Measurements from ENCODE around the gene P2RX6. TPM values are rescaled to one million over a fixed set of nuclear protein-coding genes. Genes with fewer than 3 reads are reported as not detected.

P2RX6 gene
- total and polyA plus RNA-seq, 4 donors, result 1.6 to 8.4 (median 3.5) TPM

GRCh38 chr22:20972933-20973577 is 41.9 kb upstream of the P2RX6 start:
- H3K4me1 ChIP-seq (ENCODE audit: control insufficient read depth, insufficient read depth, low read length), result peaks cover 21% of the 10 kb centered on the region
- no peaks in the 10 kb centered on the region for H3K9me3 ChIP-seq (ENCODE audit: control insufficient read depth, insufficient read depth, low read length)
- H3K27me3 ChIP-seq (ENCODE audit: control insufficient read depth, insufficient read depth, low read length), result no peaks in the 10 kb centered on the region
- DNase-seq (ENCODE audit: low read depth in 4 of 6, low spot score in 6 of 6), result no peak
- no peak overlapping the region for H3K27ac ChIP-seq (ENCODE audit: low read depth, low read length)
- 77% methylated on average over 14 of the region's 21 CpGs for WGBS (ENCODE audit: insufficient coverage)
- peaks cover 21% of the 10 kb centered on the region for H3K36me3 ChIP-seq (ENCODE audit: control insufficient read depth, insufficient read depth, low read length)
- no peak overlapping the region for H3K4me3 ChIP-seq (ENCODE audit: low read depth, low read length)

DNA sequence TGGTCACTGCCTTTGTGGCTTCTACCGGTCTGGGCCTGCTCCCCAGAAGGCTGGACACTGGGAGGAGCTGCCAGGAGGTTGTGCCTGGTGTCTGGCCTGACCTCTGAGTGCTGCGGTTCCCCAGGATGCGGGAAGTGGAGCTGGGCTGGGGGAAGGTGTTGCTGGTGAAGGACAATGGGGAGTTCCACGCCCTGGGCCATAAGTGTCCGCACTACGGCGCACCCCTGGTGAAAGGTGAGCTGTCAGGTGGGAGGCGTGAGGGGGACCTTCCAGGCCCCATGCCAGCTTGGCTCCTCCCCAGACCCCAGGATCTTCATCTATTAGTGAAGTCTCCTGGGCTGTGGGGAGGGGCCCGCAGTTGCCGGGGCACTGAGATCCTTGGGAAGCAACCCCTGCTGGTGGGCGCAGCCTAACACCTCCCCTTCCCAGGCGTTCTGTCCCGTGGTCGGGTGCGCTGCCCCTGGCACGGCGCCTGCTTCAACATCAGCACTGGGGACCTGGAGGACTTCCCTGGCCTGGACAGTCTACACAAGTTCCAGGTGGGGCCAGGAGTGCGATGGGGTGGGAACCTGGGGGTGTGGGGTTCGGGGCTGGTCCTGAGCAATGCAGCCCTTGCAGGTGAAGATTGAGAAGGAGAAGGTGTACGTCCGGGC is 41.2 kb upstream of the P2RX6 start:
- Histone ChIP-seq H3K4me3 (ENCODE audit: low read depth, low read length) (no peak overlapping the region), H3K4me1 (ENCODE audit: control insufficient read depth, insufficient read depth, low read length) (peaks cover 14% of the 10 kb centered on the region), H3K36me3 (ENCODE audit: control insufficient read depth, insufficient read depth, low read length) (peaks cover 19% of the 10 kb centered on the region), H3K27ac (ENCODE audit: low read depth, low read length) (no peak overlapping the region), H3K9me3 (ENCODE audit: control insufficient read depth, insufficient read depth, low read length) (no peaks in the 10 kb centered on the region), H3K27me3 (ENCODE audit: control insufficient read depth, insufficient read depth, low read length) (no peaks in the 10 kb centered on the region)
- 59% methylated on average over 20 of the region's 21 CpGs for WGBS (ENCODE audit: insufficient coverage)
- no peak for DNase-seq (ENCODE audit: low read depth in 4 of 6, low spot score in 6 of 6)

- H3K27me3 ChIP-seq (ENCODE audit: control insufficient read depth, insufficient read depth, low read length), result no peaks in the 10 kb centered on the region
- H3K9me3 ChIP-seq (ENCODE audit: control insufficient read depth, insufficient read depth, low read length), result no peaks in the 10 kb centered on the region
- peaks cover 15% of the 10 kb centered on the region for H3K4me1 ChIP-seq (ENCODE audit: control insufficient read depth, insufficient read depth, low read length)
- H3K36me3 ChIP-seq (ENCODE audit: control insufficient read depth, insufficient read depth, low read length), result peaks cover 18% of the 10 kb centered on the region
- WGBS (ENCODE audit: insufficient coverage), result 84% methylated on average over 9 of the region's 16 CpGs
- DNase-seq (ENCODE audit: low read depth in 4 of 6, low spot score in 6 of 6), result no peak
- H3K27ac ChIP-seq (ENCODE audit: low read depth, low read length), result no peak overlapping the region
- H3K4me3 ChIP-seq (ENCODE audit: low read depth, low read length), result no peak overlapping the region
Measured at GRCh38 chr22:20974336-20974955, 40.5 kb upstream of the P2RX6 start.

- peaks cover 28% of the 10 kb centered on the region for H3K4me1 ChIP-seq (ENCODE audit: control insufficient read depth, insufficient read depth, low read length)
- no peaks in the 10 kb centered on the region for H3K9me3 ChIP-seq (ENCODE audit: control insufficient read depth, insufficient read depth, low read length)
- H3K4me3 ChIP-seq (ENCODE audit: low read depth, low read length), result no peak overlapping the region
- no peak for DNase-seq (ENCODE audit: low read depth in 4 of 6, low spot score in 6 of 6)
- H3K27ac ChIP-seq (ENCODE audit: low read depth, low read length), result no peak overlapping the region
- WGBS (ENCODE audit: insufficient coverage), result 87% methylated on average over 14 of the region's 14 CpGs
- H3K27me3 ChIP-seq (ENCODE audit: control insufficient read depth, insufficient read depth, low read length), result no peaks in the 10 kb centered on the region
- peaks cover 18% of the 10 kb centered on the region for H3K36me3 ChIP-seq (ENCODE audit: control insufficient read depth, insufficient read depth, low read length)
Measured at GRCh38 chr22:20975541-20976290, 39.2 kb upstream of the P2RX6 start.

DNA sequence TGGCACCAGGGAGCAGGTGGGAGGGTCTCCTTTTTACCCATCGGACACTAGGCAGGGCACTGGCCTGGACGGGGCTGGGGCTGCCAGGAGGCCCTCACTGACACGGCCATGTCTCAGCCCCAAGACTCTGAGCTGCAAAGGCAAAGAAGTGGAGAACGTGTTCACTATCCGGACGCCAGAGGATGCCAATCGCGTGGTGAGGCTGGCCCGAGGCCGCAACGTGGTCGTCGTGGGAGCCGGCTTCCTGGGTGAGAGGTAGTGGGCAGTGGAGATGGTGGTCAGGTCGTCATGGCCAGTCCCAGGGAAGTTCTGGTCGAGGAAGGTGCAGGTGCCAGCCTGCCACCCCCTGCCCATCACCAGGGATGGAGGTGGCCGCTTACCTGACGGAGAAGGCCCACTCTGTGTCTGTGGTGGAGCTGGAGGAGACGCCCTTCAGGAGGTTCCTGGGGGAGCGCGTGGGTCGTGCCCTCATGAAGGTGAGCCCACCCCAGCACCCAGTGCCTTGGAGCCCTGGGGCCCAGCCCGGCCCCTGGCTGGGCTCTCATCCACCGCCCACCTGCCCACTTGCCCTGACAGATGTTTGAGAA is 38.6 kb upstream of the P2RX6 start:
- Histone ChIP-seq H3K36me3 (ENCODE audit: control insufficient read depth, insufficient read depth, low read length) (peaks cover 18% of the 10 kb centered on the region), H3K27me3 (ENCODE audit: control insufficient read depth, insufficient read depth, low read length) (no peaks in the 10 kb centered on the region), H3K4me3 (ENCODE audit: low read depth, low read length) (no peak overlapping the region), H3K27ac (ENCODE audit: low read depth, low read length) (no peak overlapping the region), H3K4me1 (ENCODE audit: control insufficient read depth, insufficient read depth, low read length) (peaks cover 28% of the 10 kb centered on the region), H3K9me3 (ENCODE audit: control insufficient read depth, insufficient read depth, low read length) (no peaks in the 10 kb centered on the region)
- WGBS (ENCODE audit: insufficient coverage), result 86% methylated on average over 22 of the region's 24 CpGs
- no peak for DNase-seq (ENCODE audit: low read depth in 4 of 6, low spot score in 6 of 6)

GRCh38 chr22:20977019-20977418 is 37.9 kb upstream of the P2RX6 start:
- Histone ChIP-seq H3K4me3 (ENCODE audit: low read depth, low read length) (no peak overlapping the region), H3K9me3 (ENCODE audit: control insufficient read depth, insufficient read depth, low read length) (no peaks in the 10 kb centered on the region), H3K27ac (ENCODE audit: low read depth, low read length) (no peak overlapping the region), H3K36me3 (ENCODE audit: control insufficient read depth, insufficient read depth, low read length) (peaks cover 18% of the 10 kb centered on the region), H3K27me3 (ENCODE audit: control insufficient read depth, insufficient read depth, low read length) (no peaks in the 10 kb centered on the region), H3K4me1 (ENCODE audit: control insufficient read depth, insufficient read depth, low read length) (peaks cover 29% of the 10 kb centered on the region)
- 87% methylated on average over 4 of the region's 11 CpGs for WGBS (ENCODE audit: insufficient coverage)
- DNase-seq (ENCODE audit: low read depth in 4 of 6, low spot score in 6 of 6), result no peak

DNA sequence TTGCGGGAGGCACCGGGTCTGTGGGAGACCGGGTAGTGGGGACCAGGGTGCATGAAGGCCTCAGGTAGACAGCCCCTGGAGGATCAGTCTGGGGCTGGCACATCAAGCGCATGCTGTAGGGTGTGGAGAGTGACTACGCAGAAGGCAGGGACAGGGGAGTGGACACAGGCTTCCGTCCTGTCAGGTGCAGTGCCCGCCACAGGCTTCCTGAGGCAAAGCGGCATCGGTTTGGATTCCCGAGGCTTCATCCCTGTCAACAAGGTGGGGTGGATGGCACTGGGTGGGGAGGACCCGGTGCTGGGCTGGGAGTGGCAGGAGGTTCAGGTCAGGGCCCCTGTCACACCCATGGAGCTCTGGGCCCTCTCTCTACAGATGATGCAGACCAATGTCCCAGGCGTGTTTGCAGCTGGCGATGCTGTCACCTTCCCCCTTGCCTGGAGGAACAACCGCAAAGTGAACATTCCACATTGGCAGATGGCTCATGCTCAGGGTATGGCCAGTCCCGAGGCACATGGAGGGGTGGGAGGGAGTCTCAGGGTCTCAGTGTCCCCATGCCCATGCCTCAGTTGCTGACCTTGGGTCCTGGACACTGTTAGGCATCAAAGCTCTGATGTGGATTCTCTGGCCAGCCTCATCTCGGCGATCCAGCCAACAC is 37.3 kb upstream of the P2RX6 start:
- H3K27ac ChIP-seq (ENCODE audit: low read depth, low read length), result no peak overlapping the region
- H3K36me3 ChIP-seq (ENCODE audit: control insufficient read depth, insufficient read depth, low read length), result peaks cover 21% of the 10 kb centered on the region
- 83% methylated on average over 16 of the region's 17 CpGs for WGBS (ENCODE audit: insufficient coverage)
- H3K9me3 ChIP-seq (ENCODE audit: control insufficient read depth, insufficient read depth, low read length), result no peaks in the 10 kb centered on the region
- DNase-seq (ENCODE audit: low read depth in 4 of 6, low spot score in 6 of 6), result no peak
- H3K4me3 ChIP-seq (ENCODE audit: low read depth, low read length), result no peak overlapping the region
- no peaks in the 10 kb centered on the region for H3K27me3 ChIP-seq (ENCODE audit: control insufficient read depth, insufficient read depth, low read length)
- peaks cover 32% of the 10 kb centered on the region for H3K4me1 ChIP-seq (ENCODE audit: control insufficient read depth, insufficient read depth, low read length)

DNA sequence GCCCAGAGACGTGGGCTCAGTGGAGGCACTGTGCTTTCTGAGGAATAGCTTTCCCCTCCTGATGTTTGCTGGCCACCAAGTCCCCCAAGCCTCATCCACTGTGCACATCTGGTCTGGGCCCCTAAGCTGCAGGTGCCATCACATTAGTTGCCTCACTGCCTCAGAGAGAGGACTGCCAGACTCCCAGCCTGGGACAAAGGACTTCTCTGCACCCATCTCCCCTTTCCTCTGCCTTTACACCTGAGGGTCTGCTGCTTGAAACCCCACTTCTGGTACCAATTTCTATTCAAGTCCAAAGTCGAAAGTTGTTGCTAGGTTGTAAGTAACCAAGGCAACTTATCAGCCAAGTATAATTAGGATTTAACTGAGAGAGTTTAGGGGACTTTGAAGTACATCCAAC is 36.5 kb upstream of the P2RX6 start:
- H3K36me3 ChIP-seq (ENCODE audit: control insufficient read depth, insufficient read depth, low read length), result peaks cover 20% of the 10 kb centered on the region
- no peak for DNase-seq (ENCODE audit: low read depth in 4 of 6, low spot score in 6 of 6)
- no peaks in the 10 kb centered on the region for H3K9me3 ChIP-seq (ENCODE audit: control insufficient read depth, insufficient read depth, low read length)
- H3K27me3 ChIP-seq (ENCODE audit: control insufficient read depth, insufficient read depth, low read length), result no peaks in the 10 kb centered on the region
- H3K27ac ChIP-seq (ENCODE audit: low read depth, low read length), result no peak overlapping the region
- H3K4me1 ChIP-seq (ENCODE audit: control insufficient read depth, insufficient read depth, low read length), result peaks cover 40% of the 10 kb centered on the region
- WGBS (ENCODE audit: insufficient coverage), result 85% methylated on average over 1 of the region's 2 CpGs
- H3K4me3 ChIP-seq (ENCODE audit: low read depth, low read length), result no peak overlapping the region

- H3K4me3 ChIP-seq (ENCODE audit: low read depth, low read length), result peak overlapping the region; percentile 28
Measured at GRCh38 chr22:20979243-20979809, 35.6 kb upstream of the P2RX6 start.

More at GRCh38 chr22:20979243-20979809, 35.6 kb upstream of the P2RX6 start:
- WGBS (ENCODE audit: insufficient coverage), result 7% methylated on average over 38 of the region's 39 CpGs
- Histone ChIP-seq H3K4me1 (ENCODE audit: control insufficient read depth, insufficient read depth, low read length) (peaks cover 43% of the 10 kb centered on the region), H3K27me3 (ENCODE audit: control insufficient read depth, insufficient read depth, low read length) (no peaks in the 10 kb centered on the region), H3K36me3 (ENCODE audit: control insufficient read depth, insufficient read depth, low read length) (peaks cover 26% of the 10 kb centered on the region), H3K9me3 (ENCODE audit: control insufficient read depth, insufficient read depth, low read length) (no peaks in the 10 kb centered on the region), H3K27ac (ENCODE audit: low read depth, low read length) (no peak overlapping the region)
- peak in 2 of 6 donors; percentile 67 to 82 for DNase-seq (ENCODE audit: low read depth in 4 of 6, low spot score in 6 of 6)

Measured in spinal cord (tissue), 10 donors.